GM12801 (cell line): Measurements from ENCODE around the gene ANXA3.

Source experiments
- CTCF ChIP-seq: IDR thresholded peaks from one replicate; pipeline ENCODE4 v1.5.1; 2011; ENCODE audit warnings: control low read depth; ENCODE audit not compliant: insufficient read length; ENCODE audit errors: extremely low read depth

Gene ANXA3

DNA sequence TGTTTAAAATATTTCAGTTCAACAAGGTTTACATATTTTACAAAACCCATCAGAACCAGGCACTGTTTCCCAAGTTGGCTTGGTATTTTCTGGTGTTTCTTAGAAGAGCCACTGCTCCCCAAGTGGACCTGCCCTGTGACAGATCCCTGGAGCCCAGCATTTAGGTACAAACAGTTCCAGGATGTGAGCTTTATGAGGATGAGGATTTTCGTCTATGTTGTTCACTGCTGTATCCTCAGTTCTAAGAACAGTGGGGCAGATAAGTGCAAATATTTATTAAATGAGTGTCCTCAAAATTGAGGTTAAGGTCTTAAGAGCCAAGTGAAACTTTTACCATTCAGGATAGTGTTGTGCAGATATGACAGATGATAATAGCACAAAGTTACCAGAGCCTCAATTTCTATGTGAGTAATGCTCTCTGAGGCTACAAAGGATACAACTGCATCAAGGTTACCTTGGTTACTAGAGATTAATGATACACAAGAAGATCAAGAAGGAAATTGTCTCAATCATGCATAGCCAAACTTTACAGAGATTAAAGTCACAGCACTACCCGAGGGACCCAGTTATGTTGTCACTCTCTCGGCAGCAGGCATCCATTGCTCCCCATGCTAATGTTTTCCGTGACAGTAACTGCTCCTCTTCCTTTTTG is 37.5 kb downstream of the ANXA3 start:
- no peak for TF ChIP-seq CTCF

DNA sequence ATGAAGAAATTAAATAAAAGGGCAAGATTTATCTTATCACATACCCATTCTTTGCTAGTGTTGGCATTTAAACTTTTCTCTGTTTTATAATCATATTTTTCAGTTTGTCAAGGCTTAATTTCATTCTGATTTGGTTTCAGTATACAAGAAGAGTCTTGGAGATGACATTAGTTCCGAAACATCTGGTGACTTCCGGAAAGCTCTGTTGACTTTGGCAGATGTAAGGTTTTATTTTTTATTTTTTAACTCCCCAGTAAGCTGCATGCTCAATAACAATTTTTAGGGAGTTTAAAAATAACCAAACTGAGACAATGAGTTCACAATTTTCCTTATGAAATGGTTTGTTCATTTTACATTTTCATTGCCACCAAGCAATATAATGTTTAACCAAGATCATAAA is 39.8 kb downstream of the ANXA3 start:
- TF ChIP-seq CTCF: no peak

- TF ChIP-seq CTCF: no peak
Observed at GRCh38 chr4:78592088-78592783, 40.7 kb downstream of the ANXA3 start.

DNA sequence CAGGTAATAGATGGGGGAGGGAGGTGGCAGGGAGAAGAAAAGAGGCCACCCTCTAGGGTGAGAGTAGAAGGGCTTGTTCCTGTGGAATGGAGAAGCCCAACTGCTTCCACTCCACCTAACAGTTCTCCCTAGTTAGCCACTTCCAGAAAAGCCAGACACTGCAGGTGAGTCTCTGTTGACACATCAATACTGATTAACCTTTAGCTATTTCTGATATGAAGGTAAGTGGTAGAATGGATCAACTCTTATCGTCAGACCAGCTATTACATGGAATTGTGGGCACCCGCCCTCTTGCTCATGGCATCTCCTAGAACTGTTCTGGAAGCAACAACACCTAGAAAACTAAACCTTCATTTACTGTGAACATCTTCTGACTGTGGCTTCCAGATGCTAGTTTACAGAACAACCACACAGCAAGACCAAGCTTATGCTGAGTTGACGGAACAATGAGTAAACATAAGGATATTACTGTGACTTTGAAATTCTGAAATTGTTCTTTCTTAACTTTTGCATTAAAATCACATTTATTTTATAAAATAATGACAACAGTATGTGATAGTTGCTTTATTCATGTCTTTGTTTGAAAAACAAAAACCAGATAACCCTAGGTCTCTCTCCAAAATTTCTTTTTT is 44.7 kb downstream of the ANXA3 start:
- no peak for TF ChIP-seq CTCF

GRCh38 chr4:78599147-78599546 is 47.6 kb downstream of the ANXA3 start:
- no peak for TF ChIP-seq CTCF

DNA sequence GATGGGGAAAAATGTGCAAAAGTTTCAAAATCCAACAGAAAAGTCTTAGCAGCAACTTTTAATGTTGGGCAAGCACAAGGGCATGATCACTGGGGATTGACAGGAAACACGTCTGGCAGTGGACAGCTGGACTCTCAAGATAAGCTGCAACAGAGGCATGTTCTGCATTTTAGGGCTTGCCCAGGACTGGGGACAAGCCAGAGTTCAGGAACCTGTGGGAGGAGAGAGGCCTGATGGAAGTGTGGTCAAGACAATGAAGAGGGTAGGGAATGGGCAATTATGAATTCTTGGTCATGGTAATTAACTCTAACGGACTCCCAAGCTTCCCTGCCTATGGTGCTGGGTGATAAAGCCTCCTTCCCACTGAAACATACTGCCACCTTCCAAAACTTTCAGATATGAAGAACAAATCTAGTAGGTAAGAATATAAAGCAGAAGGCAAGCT is 48.4 kb downstream of the ANXA3 start:
- no peak for TF ChIP-seq CTCF

- TF ChIP-seq CTCF: no peak
Observed at GRCh38 chr4:78601013-78601412, 49.4 kb downstream of the ANXA3 start.
